ENCODE data around the gene ARHGAP22.

ARHGAP22 gene

DNA sequence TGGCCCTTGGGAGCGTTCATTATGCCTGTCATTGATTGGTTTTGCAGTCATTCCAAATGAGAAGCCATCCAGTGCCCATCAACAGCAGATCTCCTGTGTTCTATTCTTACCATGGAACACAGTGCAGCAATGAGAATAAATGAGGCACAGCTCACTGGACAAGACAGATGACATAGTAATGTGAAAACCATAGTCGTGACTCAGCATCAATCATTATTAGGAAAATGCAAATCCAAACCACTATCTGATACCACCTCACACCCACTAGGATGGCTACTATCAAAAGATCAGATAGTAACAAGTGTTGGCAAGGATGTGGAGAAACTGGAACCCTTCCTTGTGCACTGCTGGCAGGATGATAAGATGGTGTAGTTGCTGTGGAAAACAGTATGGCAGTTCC, 144.7 kb downstream of the ARHGAP22 start:
- TF ChIP-seq, protein P1, sequence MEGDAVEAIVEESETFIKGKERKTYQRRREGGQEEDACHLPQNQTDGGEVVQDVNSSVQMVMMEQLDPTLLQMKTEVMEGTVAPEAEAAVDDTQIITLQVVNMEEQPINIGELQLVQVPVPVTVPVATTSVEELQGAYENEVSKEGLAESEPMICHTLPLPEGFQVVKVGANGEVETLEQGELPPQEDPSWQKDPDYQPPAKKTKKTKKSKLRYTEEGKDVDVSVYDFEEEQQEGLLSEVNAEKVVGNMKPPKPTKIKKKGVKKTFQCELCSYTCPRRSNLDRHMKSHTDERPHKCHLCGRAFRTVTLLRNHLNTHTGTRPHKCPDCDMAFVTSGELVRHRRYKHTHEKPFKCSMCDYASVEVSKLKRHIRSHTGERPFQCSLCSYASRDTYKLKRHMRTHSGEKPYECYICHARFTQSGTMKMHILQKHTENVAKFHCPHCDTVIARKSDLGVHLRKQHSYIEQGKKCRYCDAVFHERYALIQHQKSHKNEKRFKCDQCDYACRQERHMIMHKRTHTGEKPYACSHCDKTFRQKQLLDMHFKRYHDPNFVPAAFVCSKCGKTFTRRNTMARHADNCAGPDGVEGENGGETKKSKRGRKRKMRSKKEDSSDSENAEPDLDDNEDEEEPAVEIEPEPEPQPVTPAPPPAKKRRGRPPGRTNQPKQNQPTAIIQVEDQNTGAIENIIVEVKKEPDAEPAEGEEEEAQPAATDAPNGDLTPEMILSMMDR (IDR thresholded peaks at IDR 0.05; ENCODE audit: insufficient read depth, missing control alignments), result no peak
- no peak for FAIRE-seq
- DNase-seq (ENCODE audit: insufficient read length, low spot score), result no peak

DNA sequence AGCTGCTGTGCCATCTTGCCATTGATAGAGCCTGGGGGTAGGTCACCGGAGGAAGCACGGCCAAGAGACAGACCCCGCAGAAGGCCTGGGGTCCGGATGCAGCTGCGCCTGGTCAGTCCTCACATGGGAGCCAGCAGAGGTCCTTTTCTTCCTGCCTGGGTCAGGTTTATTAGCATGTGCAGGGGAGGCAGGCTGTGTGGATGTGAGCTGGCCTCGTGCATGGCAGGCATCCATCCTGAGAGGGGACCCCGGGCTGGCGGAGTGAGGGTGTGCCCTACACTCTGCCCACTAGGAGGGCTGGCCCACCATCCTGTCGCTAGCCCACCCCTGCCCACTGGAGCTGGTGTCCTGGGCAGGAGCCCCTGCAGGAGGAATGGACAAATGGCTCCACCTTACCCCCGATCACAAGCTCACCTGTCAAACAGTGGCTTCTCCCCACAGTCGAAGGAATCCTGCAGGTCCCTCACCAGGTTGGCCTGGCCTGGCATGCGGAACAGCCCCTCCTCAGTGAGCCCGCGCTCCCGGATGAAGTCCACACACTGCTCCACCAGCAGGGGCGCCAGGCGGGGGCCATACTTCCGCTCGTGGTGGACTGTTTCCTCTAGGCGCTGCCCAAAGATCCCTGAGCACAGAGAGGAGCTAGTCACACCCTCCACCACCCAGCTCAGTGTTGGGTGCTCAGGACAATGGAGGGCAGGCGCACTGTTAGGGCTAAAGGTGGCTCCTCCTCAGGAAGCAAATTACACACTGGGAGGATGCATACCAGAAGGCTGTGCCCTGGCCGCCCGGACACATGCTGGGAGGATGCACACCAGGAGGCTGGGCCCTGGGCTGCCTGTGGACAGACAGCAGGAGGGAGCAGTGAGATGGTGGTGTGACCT, 145.4 kb downstream of the ARHGAP22 start:
- FAIRE-seq (no peak), DNase-seq (ENCODE audit: insufficient read length, low spot score) (no peak)
- TF ChIP-seq, protein P1 (IDR thresholded peaks at IDR 0.05; ENCODE audit: insufficient read depth, missing control alignments), result no peak

DNA sequence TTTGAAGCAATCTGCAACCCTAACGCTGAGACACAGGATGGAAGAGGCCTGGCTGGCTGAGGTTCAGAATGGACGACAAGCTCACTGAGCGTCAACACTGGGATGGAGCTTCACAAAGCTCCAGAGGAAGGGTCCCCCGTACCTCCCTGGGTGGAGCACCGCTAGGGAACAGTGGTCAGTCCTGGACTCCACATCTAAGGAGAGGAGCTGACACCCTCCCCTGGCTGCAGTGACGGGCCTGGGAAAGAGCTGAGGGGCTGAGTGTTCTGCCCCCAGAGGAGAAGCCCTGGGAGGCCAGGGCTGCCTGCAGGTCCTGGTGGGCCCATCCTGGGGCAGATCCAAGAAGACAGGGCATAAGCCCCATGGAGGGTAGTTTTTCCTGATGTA, 146.2 kb downstream of the ARHGAP22 start:
- TF ChIP-seq, protein P1 (IDR thresholded peaks at IDR 0.05; ENCODE audit: insufficient read depth, missing control alignments), result no peak
- FAIRE-seq (no peak), DNase-seq (ENCODE audit: insufficient read length, low spot score) (no peak)

DNA sequence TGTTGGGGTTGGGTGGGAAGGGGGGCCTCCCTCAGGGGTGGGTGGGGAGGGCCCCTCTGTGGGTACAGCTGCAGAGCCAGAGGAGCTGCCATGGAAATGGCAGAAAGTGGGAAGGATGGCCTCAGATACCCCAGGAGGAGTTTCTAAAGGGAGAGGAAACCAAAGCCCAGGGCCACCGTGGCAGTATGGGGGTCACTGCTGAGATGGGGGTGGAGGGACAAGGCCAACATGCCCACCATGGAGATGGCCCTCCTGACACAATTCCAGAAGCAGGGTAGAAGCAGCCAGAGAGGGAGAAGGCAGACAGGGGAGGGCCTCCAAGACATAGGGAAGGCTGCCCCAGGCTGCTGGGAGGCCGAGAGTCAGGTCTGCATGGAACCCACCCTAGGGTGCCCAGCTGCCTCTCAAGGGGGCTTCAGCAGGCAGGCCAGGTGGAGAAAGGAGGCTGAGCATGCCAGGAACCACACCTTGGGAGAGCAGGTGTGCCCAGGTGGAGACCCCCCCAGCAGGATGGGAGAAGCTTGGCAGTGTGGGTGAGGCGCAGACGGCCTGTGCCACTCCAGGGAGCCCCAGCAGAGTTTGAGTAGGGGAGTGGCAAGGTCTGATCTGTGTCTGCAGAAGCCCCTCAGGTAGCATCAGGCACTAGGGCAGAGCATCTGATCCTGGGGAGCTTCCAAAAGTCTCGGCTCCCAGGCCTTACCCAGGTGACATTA, 146.8 kb downstream of the ARHGAP22 start:
- DNase-seq (ENCODE audit: insufficient read length, low spot score) (no peak), FAIRE-seq (no peak)
- TF ChIP-seq, protein P1 (IDR thresholded peaks at IDR 0.05; ENCODE audit: insufficient read depth, missing control alignments), result no peak

DNA sequence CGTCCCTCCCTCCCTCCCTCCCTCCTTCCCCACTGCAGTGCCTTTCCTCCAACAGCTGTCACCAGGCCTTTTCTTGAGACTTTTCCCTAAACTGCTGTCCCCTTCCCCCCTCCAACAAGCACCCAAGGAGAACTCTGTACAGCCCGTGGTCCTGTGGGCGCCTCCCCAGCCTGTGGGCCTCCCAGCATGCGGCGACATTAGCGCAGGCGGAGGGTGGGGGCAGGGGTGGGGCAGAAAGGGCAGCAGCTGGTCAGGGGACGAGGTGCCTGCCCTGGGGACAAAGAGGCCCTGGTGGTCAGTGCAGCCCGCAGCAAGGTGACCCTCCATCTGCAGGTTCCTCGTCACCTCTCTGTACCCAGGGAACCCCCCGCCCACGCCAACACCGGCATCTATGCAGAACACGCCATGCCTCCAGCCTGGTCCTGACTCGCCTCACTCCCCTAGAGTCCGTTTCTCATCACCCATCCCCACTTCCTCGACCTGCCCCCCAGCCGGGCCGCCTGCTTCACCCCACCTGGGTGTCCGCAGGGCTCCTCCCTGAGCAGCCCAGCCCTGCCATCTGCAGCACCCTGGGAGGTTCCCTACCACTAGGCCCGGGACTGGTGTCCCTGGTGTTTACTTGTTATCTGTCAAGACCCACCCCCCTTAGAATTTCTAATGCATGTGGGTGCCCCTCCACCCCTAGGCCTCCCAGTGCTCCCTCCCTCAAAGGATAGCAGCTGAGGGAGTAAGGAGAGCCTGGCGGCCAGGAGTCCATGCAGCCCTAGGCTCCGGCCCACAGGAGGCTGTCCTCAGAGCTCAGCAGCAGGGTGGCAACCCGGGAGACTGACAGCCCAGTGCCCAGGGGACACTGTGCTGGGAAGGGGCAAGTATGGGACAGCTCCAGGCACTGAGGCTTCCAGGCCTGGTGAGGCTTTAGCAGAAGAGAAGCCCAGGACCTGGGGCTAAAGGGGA, 147.8 kb downstream of the ARHGAP22 start:
- DNase-seq (ENCODE audit: insufficient read length, low spot score) (no peak), FAIRE-seq (no peak)
- TF ChIP-seq, protein P1 (IDR thresholded peaks at IDR 0.05; ENCODE audit: insufficient read depth, missing control alignments), result no peak

DNA sequence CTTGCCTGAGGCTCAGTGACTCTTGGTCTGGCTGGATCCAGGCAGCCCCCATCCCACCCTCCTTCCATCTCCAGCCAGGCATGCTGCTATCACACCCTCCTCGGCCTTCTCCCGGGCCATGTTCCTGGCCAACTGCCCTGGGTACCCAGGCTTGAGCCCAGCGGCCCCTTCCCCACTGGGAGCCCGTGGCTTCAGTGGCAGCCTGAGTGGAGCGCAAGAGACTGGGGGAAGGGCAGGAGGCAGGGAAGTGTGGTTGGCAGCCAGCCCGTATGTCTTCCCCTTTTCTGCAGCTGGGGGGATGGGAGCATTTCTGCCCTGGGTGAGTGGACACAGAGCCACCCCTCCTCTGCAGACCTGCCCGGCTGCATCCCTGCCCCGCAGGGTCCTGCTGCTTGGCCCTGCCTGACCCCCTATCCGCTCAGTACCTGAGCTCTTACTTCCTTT, 148.5 kb downstream of the ARHGAP22 start:
- TF ChIP-seq, protein P1 (IDR thresholded peaks at IDR 0.05; ENCODE audit: insufficient read depth, missing control alignments), result no peak
- no peak for FAIRE-seq
- no peak for DNase-seq (ENCODE audit: insufficient read length, low spot score)

Data from D721Med (cell line).